H9 (cell line): Measurements from ENCODE around the gene DPEP3. TPM values are rescaled to one million over a fixed set of nuclear protein-coding genes. Genes with fewer than 3 reads are reported as not detected.

ENCODE experiments used
- DNase-seq: peaks from one replicate; pipeline ENCODE4 v3.0.0-alpha.2; 2017
- H2AFZ ChIP-seq: one replicate; pipeline ENCODE4 v1.6.1; 2013; ENCODE audit warnings: mild to moderate bottlenecking, low read length, control low read depth, moderate library complexity
- H2AK5ac ChIP-seq: 2 replicates; pipeline ENCODE4 v1.6.1; 2013; ENCODE audit warnings: low read length, control low read depth, mixed read lengths; ENCODE audit not compliant: insufficient read length
- H2BK120ac ChIP-seq: one replicate; pipeline ENCODE4 v1.6.1; 2013; ENCODE audit warnings: low read depth, mild to moderate bottlenecking, low read length, control low read depth, inconsistent platforms; ENCODE audit not compliant: poor library complexity, severe bottlenecking
- H2BK12ac ChIP-seq: 2 replicates; pipeline ENCODE4 v1.6.1; 2013; ENCODE audit warnings: low read length, control low read depth, mixed read lengths, low read depth; ENCODE audit not compliant: insufficient read length
- H2BK15ac ChIP-seq: 2 replicates; pipeline ENCODE4 v1.6.1; 2013; ENCODE audit warnings: low read depth, low read length, control low read depth
- H2BK20ac ChIP-seq: one replicate; pipeline ENCODE4 v1.6.1; 2013; ENCODE audit warnings: low read depth, mild to moderate bottlenecking, low read length, control low read depth, inconsistent platforms; ENCODE audit not compliant: poor library complexity, severe bottlenecking
- H2BK5ac ChIP-seq: 2 replicates; pipeline ENCODE4 v1.6.1; 2013; ENCODE audit warnings: low read length, control low read depth, mixed read lengths; ENCODE audit not compliant: insufficient read length
- H3K14ac ChIP-seq: 2 replicates; pipeline ENCODE4 v1.6.1; 2013; ENCODE audit warnings: low read length, control low read depth; ENCODE audit not compliant: insufficient read depth
- H3K18ac ChIP-seq: 2 replicates; pipeline ENCODE4 v1.6.1; 2013; ENCODE audit warnings: low read depth, mild to moderate bottlenecking, mixed read lengths, low read length, control low read depth; ENCODE audit not compliant: insufficient read length
- H3K23ac ChIP-seq: 2 replicates; pipeline ENCODE4 v1.6.1; 2013; ENCODE audit warnings: low read length, control low read depth, mixed read lengths, low read depth; ENCODE audit not compliant: insufficient read length
- H3K23me2 ChIP-seq: 2 replicates; pipeline ENCODE4 v1.6.1; 2013; ENCODE audit warnings: low read depth, mild to moderate bottlenecking, mixed read lengths, low read length, control low read depth; ENCODE audit not compliant: insufficient read length, poor library complexity, severe bottlenecking
- H3K27ac ChIP-seq: 2 replicates; pipeline ENCODE4 v1.5.1; 2013; ENCODE audit warnings: low read length, control low read depth, mixed read lengths, low read depth; ENCODE audit not compliant: insufficient read length
- H3K27me3 ChIP-seq: 2 replicates; pipeline ENCODE4 v1.6.1; 2013; ENCODE audit warnings: low read length, control low read depth, inconsistent platforms; ENCODE audit not compliant: insufficient read depth
- H3K4ac ChIP-seq: 2 replicates; pipeline ENCODE4 v1.6.1; 2013; ENCODE audit warnings: low read depth, mild to moderate bottlenecking, control low read depth, inconsistent platforms, low read length, moderate library complexity
- H3K4me1 ChIP-seq: 2 replicates; pipeline ENCODE4 v1.6.1; 2013; ENCODE audit warnings: low read length, control low read depth, inconsistent platforms; ENCODE audit not compliant: insufficient read depth
- H3K4me2 ChIP-seq: 2 replicates; pipeline ENCODE4 v1.6.1; 2013; ENCODE audit warnings: low read length, control low read depth, mixed read lengths; ENCODE audit not compliant: insufficient read length, insufficient read depth
- H3K56ac ChIP-seq: 2 replicates; pipeline ENCODE4 v1.6.1; 2013; ENCODE audit warnings: low read depth, mild to moderate bottlenecking, mixed read lengths, low read length, control low read depth; ENCODE audit not compliant: insufficient read length
- H3K79me1 ChIP-seq: 2 replicates; pipeline ENCODE4 v1.6.1; 2013; ENCODE audit warnings: low read depth, mild to moderate bottlenecking, moderate library complexity, low read length, control low read depth, inconsistent platforms; ENCODE audit not compliant: insufficient read depth, poor library complexity, severe bottlenecking
- H3K79me2 ChIP-seq: 2 replicates; pipeline ENCODE4 v1.6.1; 2013; ENCODE audit warnings: low read length, control low read depth, inconsistent platforms; ENCODE audit not compliant: insufficient read depth
- H3K9ac ChIP-seq: 2 replicates; pipeline ENCODE4 v1.6.1; 2013; ENCODE audit warnings: low read length, control low read depth, mixed read lengths; ENCODE audit not compliant: insufficient read length; ENCODE audit errors: extremely low read depth
- H3K9me3 ChIP-seq: one replicate; pipeline ENCODE4 v1.6.1; 2013; ENCODE audit warnings: low read depth, low read length, inconsistent platforms; ENCODE audit not compliant: control insufficient read depth
- H3T11ph ChIP-seq: one replicate; pipeline ENCODE4 v1.6.1; 2013; ENCODE audit warnings: mild to moderate bottlenecking, low read length, control low read depth, inconsistent platforms
- H4K20me1 ChIP-seq: one replicate; pipeline ENCODE4 v1.6.1; 2013; ENCODE audit not compliant: control insufficient read depth, insufficient read length, insufficient read depth
- H4K5ac ChIP-seq: 2 replicates; pipeline ENCODE4 v1.6.1; 2013; ENCODE audit warnings: low read depth, mild to moderate bottlenecking, mixed read lengths, low read length, control low read depth; ENCODE audit not compliant: insufficient read length
- H4K8ac ChIP-seq: replicated peaks from 2 replicates; pipeline ENCODE4 v1.6.1; 2013; ENCODE audit warnings: low read length, control low read depth, mixed read lengths, low read depth; ENCODE audit not compliant: insufficient read length
- H4K91ac ChIP-seq: 2 replicates; pipeline ENCODE4 v1.6.1; 2013; ENCODE audit warnings: low read depth, mild to moderate bottlenecking, moderate library complexity, mixed read lengths, low read length, control low read depth; ENCODE audit not compliant: insufficient read length
- H3K27ac Mint-ChIP-seq, 3 experiments: 2 replicates in 2 of 3; 3 replicates in 1 of 3; pipeline ENCODE4 v1.8.0; 2020 to 2021; ENCODE audit warnings: mixed read lengths in 3 of 3, mild to moderate bottlenecking in 1 of 3, moderate library complexity in 1 of 3
- H3K27me3 Mint-ChIP-seq: 2 replicates; pipeline ENCODE4 v1.8.0; 2021; ENCODE audit warnings: low read depth, mild to moderate bottlenecking, moderate library complexity, mixed read lengths
- H3K36me3 Mint-ChIP-seq, 3 experiments: 2 replicates in 2 of 3; 3 replicates in 1 of 3; pipeline ENCODE4 v1.8.0; 2020 to 2021; ENCODE audit warnings: low read depth in 3 of 3, mixed read lengths in 3 of 3; ENCODE audit not compliant: insufficient read depth in 1 of 3
- H3K4me1 Mint-ChIP-seq, 2 experiments: 2 replicates each; pipeline ENCODE4 v1.8.0; 2020; ENCODE audit warnings: mixed read lengths in 2 of 2
- H3K4me3 Mint-ChIP-seq, 2 experiments: 2 replicates in 1 of 2; 3 replicates in 1 of 2; pipeline ENCODE4 v1.8.0; 2020 to 2021; ENCODE audit warnings: mild to moderate bottlenecking in 2 of 2, mixed read lengths in 2 of 2, moderate library complexity in 1 of 2
- H3K9me3 Mint-ChIP-seq, 2 experiments: 2 replicates in 1 of 2; 3 replicates in 1 of 2; pipeline ENCODE4 v1.8.0; 2020; ENCODE audit warnings: mild to moderate bottlenecking in 2 of 2, mixed read lengths in 2 of 2, moderate library complexity in 1 of 2
- WGBS: extraction: QIAGEN DNeasy Blood & Tissue Kit; methylation state at CpG from one replicate; pipeline ENCODE4 v1.1.7; 2013; ENCODE audit warnings: missing lambda C conversion rate, low lambda C conversion rate, mixed read lengths; ENCODE audit not compliant: insufficient read length; ENCODE audit errors: extremely low coverage; 5-methylcytosine and 5-hydroxymethylcytosine counted together
- total RNA-seq: library from RNA; stranded (reverse); gene quantifications from 2 replicates; pipeline ENCODE4 v1.2.1, GENCODE V29; 2021
- TF ChIP-seq, protein P1 (sequence below): fragments of 200-600 bp; sonication (generic); conservative IDR thresholded peaks from 3 replicates; pipeline ENCODE4 v1.8.0; 2021; ENCODE audit warnings: antibody characterized with exemption, mild to moderate bottlenecking

The DPEP3 gene
- total RNA-seq, 1 experiment from 2014 or later: 0.68 TPM

DNA sequence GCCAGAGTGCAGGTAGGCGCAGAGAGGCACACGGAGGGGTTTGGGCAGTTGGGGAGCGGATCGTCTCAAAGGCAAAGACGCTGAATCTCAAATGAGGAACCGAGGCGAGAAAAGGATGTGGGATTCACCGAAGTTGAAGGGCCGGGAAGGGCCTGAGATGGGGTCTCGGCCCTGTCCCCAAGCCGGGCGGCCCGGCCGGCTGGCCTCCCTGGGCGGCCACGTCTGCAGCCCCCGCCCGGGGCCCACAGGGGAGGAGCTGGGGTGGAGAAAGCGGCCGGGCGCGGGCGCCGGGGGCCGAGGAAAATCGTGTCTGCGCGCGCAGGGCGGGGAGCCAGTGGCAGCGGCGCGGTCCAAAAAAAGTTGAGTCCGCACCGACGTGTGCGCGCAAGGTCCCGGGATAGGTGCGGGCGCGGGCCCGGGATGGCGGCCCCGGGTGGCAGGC is 12.3 kb downstream of the DPEP3 start:
- H3K4me1 ChIP-seq: peaks cover 5% of the 10 kb centered on the region; the same call in 1 of the 2 replicates
- no peak overlapping the region for H3K27ac ChIP-seq
- no peak overlapping the region for H2AK5ac ChIP-seq
- H4K91ac ChIP-seq: no peak overlapping the region
- H3K9me3 ChIP-seq: no peaks in the 10 kb centered on the region
- peak overlapping the region; percentile 93 to 95 for H3K4me3 Mint-ChIP-seq
- H3K27ac Mint-ChIP-seq: peak overlapping the region; percentile 46 to 93 (median 57); a peak in 3 of 7 replicates
- H3K9ac ChIP-seq: peak overlapping the region; percentile 33
- H3K23me2 ChIP-seq: peaks cover 3% of the 10 kb centered on the region
- H3K18ac ChIP-seq: no peak overlapping the region
- H3K79me1 ChIP-seq: peaks cover 4% of the 10 kb centered on the region
- H3K14ac ChIP-seq: peak overlapping the region; percentile 80; the same call in 1 of the 2 replicates
- H2AFZ ChIP-seq: no peak overlapping the region
- H2BK120ac ChIP-seq: no peak overlapping the region
- no peak overlapping the region for H2BK15ac ChIP-seq
- H4K20me1 ChIP-seq: peaks cover 3% of the 10 kb centered on the region
- no CpG with 5 or more reads among the region's 45 CpGs for WGBS
- DNase-seq: no peak
- no peak overlapping the region for H3T11ph ChIP-seq
- H3K4ac ChIP-seq: no peak overlapping the region
- no peak overlapping the region for H3K23ac ChIP-seq
- H4K8ac ChIP-seq: no peak overlapping the region
- TF ChIP-seq, protein P1, sequence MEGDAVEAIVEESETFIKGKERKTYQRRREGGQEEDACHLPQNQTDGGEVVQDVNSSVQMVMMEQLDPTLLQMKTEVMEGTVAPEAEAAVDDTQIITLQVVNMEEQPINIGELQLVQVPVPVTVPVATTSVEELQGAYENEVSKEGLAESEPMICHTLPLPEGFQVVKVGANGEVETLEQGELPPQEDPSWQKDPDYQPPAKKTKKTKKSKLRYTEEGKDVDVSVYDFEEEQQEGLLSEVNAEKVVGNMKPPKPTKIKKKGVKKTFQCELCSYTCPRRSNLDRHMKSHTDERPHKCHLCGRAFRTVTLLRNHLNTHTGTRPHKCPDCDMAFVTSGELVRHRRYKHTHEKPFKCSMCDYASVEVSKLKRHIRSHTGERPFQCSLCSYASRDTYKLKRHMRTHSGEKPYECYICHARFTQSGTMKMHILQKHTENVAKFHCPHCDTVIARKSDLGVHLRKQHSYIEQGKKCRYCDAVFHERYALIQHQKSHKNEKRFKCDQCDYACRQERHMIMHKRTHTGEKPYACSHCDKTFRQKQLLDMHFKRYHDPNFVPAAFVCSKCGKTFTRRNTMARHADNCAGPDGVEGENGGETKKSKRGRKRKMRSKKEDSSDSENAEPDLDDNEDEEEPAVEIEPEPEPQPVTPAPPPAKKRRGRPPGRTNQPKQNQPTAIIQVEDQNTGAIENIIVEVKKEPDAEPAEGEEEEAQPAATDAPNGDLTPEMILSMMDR: no peak
- H2BK20ac ChIP-seq: no peak overlapping the region
- H3K9me3 Mint-ChIP-seq: no peaks in the 10 kb centered on the region; a peak in 1 of 5 replicates
- no peaks in the 10 kb centered on the region for H3K27me3 ChIP-seq
- peaks cover 2 to 17% (median 2%) of the 10 kb centered on the region in 3 experiments; a peak in 6 of 7 replicates for H3K36me3 Mint-ChIP-seq
- H2BK12ac ChIP-seq: no peak overlapping the region
- peaks cover 37 to 42% of the 10 kb centered on the region in 2 experiments for H3K4me1 Mint-ChIP-seq
- H3K27me3 Mint-ChIP-seq: peaks cover 2% of the 10 kb centered on the region
- no peak overlapping the region for H3K56ac ChIP-seq
- H3K4me2 ChIP-seq: peak overlapping the region; percentile 66
- no peak overlapping the region for H2BK5ac ChIP-seq
- no peaks in the 10 kb centered on the region; the same call in 1 of the 2 replicates for H3K79me2 ChIP-seq
- H4K5ac ChIP-seq: no peak overlapping the region
